K562 (cell line): ENCODE measurements around the gene ZSWIM6.

Source experiments
- CREM ChIP-seq: IDR thresholded peaks from 2 replicates; pipeline ENCODE4 v1.6.1; 2014; ENCODE audit warnings: antibody characterized with exemption, low read depth
- MAX ChIP-seq: sonication (generic); formaldehyde crosslinking; IDR thresholded peaks from 2 replicates; pipeline ENCODE4 v1.9.0; 2022; ENCODE audit warnings: mild to moderate bottlenecking, missing genetic modification reagents
- MEF2A ChIP-seq: IDR thresholded peaks from 2 replicates; pipeline ENCODE4 v1.6.1; 2011; ENCODE audit warnings: low read depth, mild to moderate bottlenecking, low read length, moderate library complexity; ENCODE audit not compliant: control insufficient read depth
- POLR2AphosphoS5 ChIP-seq: IDR thresholded peaks from 2 replicates; pipeline ENCODE4 v1.6.1; 2011; ENCODE audit warnings: mild to moderate bottlenecking, low read depth, low read length, moderate library complexity; ENCODE audit not compliant: control insufficient read depth, insufficient read depth
- SMC3 ChIP-seq: conservative IDR thresholded peaks from 2 replicates; pipeline ENCODE4 v1.6.1; 2011; ENCODE audit warnings: low read depth, low read length, improper control_type of control experiment; ENCODE audit not compliant: insufficient read depth

GRCh38 chr5:61479850-61480614, 148.0 kb downstream of the ZSWIM6 start:
- TF ChIP-seq MEF2A (no peak), SMC3 (no peak), POLR2AphosphoS5 (no peak), MAX (CRISPR knock-in tag) (no peak), CREM (no peak)
